Neuronal stem cell (in vitro differentiated cells): ENCODE measurements around the gene BMP8B.
"Not testable (repeated sequence)": the region's sequence is repeated elsewhere in the genome, so short reads cannot be mapped to it uniquely, and the experiment has no call there.

Source experiments
- DNase-seq: peaks from one replicate; pipeline ENCODE4 v3.0.0-alpha.2; 2013; ENCODE audit warnings: low spot score
- H2AFZ ChIP-seq: one replicate; pipeline ENCODE4 v1.6.1; 2013; ENCODE audit warnings: mild to moderate bottlenecking, low read length, inconsistent platforms
- H2AK5ac ChIP-seq: 2 replicates; pipeline ENCODE4 v1.6.1; 2013; ENCODE audit warnings: low read depth, mild to moderate bottlenecking, inconsistent platforms, low read length, moderate library complexity, mixed read lengths
- H2BK120ac ChIP-seq: 2 replicates; pipeline ENCODE4 v1.6.1; 2013; ENCODE audit warnings: low read depth, mild to moderate bottlenecking, inconsistent platforms, low read length, moderate library complexity, mixed read lengths
- H2BK12ac ChIP-seq: one replicate; pipeline ENCODE4 v1.6.1; 2013; ENCODE audit warnings: low read length, inconsistent platforms
- H2BK15ac ChIP-seq: 2 replicates; pipeline ENCODE4 v1.6.1; 2013; ENCODE audit warnings: mild to moderate bottlenecking, low read length, inconsistent platforms, mixed read lengths
- H2BK5ac ChIP-seq: one replicate; pipeline ENCODE4 v1.6.1; 2013; ENCODE audit warnings: inconsistent platforms, mild to moderate bottlenecking, low read length, moderate library complexity
- H3K14ac ChIP-seq: one replicate; pipeline ENCODE4 v1.6.1; 2013; ENCODE audit warnings: low read length, inconsistent platforms
- H3K18ac ChIP-seq: 2 replicates; pipeline ENCODE4 v1.6.1; 2013; ENCODE audit warnings: low read length, inconsistent platforms
- H3K23ac ChIP-seq: 2 replicates; pipeline ENCODE4 v1.6.1; 2013; ENCODE audit warnings: low read depth, mild to moderate bottlenecking, mixed read lengths, low read length, inconsistent platforms; ENCODE audit not compliant: poor library complexity
- H3K27ac ChIP-seq: replicated peaks from 3 replicates; pipeline ENCODE4 v1.5.1; 2013; ENCODE audit warnings: low read length, inconsistent platforms
- H3K27me3 ChIP-seq, 3 experiments: 2 replicates each; pipeline ENCODE4 v1.6.1; 2013; ENCODE audit warnings: low read length in 3 of 3, mild to moderate bottlenecking in 2 of 3, inconsistent platforms in 1 of 3, low read depth in 1 of 3, mixed read lengths in 1 of 3, moderate library complexity in 1 of 3; ENCODE audit not compliant: control insufficient read depth in 3 of 3, insufficient read depth in 3 of 3
- H3K36me3 ChIP-seq, 2 donors: replicated peaks in 1 of 2; 2 replicates each; pipeline ENCODE4 v1.6.1; 2013; ENCODE audit warnings: low read length in 2 of 2; ENCODE audit not compliant: control insufficient read depth in 2 of 2, insufficient read depth in 2 of 2
- H3K4ac ChIP-seq: 2 replicates; pipeline ENCODE4 v1.6.1; 2013; ENCODE audit warnings: inconsistent platforms, mild to moderate bottlenecking, low read length, moderate library complexity
- H3K4me1 ChIP-seq, 2 donors: 1 replicate in 1 of 2; 2 replicates in 1 of 2; pipeline ENCODE4 v1.6.1; 2013; ENCODE audit warnings: low read length in 2 of 2, low read depth in 1 of 2; ENCODE audit not compliant: control insufficient read depth in 2 of 2, insufficient read depth in 1 of 2
- H3K4me2 ChIP-seq: one replicate; pipeline ENCODE4 v1.6.1; 2013; ENCODE audit warnings: mild to moderate bottlenecking, low read length, inconsistent platforms; ENCODE audit not compliant: insufficient read depth, poor library complexity, severe bottlenecking
- H3K4me3 ChIP-seq, 2 donors: 2 replicates each; pipeline ENCODE4 v1.5.1; 2013; ENCODE audit warnings: low read length in 2 of 2, mild to moderate bottlenecking in 2 of 2, inconsistent platforms in 1 of 2, moderate library complexity in 1 of 2
- H3K79me1 ChIP-seq: one replicate; pipeline ENCODE4 v1.6.1; 2013; ENCODE audit warnings: low read depth, mild to moderate bottlenecking, inconsistent platforms, low read length, moderate library complexity
- H3K9ac ChIP-seq: one replicate; pipeline ENCODE4 v1.6.1; 2013; ENCODE audit warnings: mild to moderate bottlenecking, low read depth, low read length, inconsistent platforms; ENCODE audit not compliant: poor library complexity
- H3K9me3 ChIP-seq, 2 donors: replicated peaks in 1 of 2; 2 replicates each; pipeline versions ENCODE3 to v1.6.1; 2013; ENCODE audit warnings: low read length in 2 of 2, mild to moderate bottlenecking in 2 of 2, inconsistent platforms in 1 of 2, low read depth in 1 of 2, mixed read lengths in 1 of 2, moderate library complexity in 1 of 2; ENCODE audit not compliant: control insufficient read depth in 2 of 2, insufficient read depth in 1 of 2
- H4K8ac ChIP-seq: one replicate; pipeline ENCODE4 v1.6.1; 2013; ENCODE audit warnings: low read depth, mild to moderate bottlenecking, inconsistent platforms, low read length, moderate library complexity
- H4K91ac ChIP-seq: one replicate; pipeline ENCODE4 v1.6.1; 2013; ENCODE audit warnings: low read length, low read depth, mild to moderate bottlenecking, inconsistent platforms; ENCODE audit not compliant: poor library complexity
- WGBS, 2 donors: extraction: QIAGEN DNeasy Blood & Tissue Kit; methylation state at CpG; one replicate each; pipeline ENCODE4 v1.1.7; 2013; ENCODE audit warnings: missing lambda C conversion rate in 2 of 2, mixed read lengths in 1 of 2; ENCODE audit not compliant: insufficient read length in 2 of 2, insufficient replicate concordance in 1 of 2; ENCODE audit errors: extremely low coverage in 2 of 2; 5-methylcytosine and 5-hydroxymethylcytosine counted together

The BMP8B gene

DNA sequence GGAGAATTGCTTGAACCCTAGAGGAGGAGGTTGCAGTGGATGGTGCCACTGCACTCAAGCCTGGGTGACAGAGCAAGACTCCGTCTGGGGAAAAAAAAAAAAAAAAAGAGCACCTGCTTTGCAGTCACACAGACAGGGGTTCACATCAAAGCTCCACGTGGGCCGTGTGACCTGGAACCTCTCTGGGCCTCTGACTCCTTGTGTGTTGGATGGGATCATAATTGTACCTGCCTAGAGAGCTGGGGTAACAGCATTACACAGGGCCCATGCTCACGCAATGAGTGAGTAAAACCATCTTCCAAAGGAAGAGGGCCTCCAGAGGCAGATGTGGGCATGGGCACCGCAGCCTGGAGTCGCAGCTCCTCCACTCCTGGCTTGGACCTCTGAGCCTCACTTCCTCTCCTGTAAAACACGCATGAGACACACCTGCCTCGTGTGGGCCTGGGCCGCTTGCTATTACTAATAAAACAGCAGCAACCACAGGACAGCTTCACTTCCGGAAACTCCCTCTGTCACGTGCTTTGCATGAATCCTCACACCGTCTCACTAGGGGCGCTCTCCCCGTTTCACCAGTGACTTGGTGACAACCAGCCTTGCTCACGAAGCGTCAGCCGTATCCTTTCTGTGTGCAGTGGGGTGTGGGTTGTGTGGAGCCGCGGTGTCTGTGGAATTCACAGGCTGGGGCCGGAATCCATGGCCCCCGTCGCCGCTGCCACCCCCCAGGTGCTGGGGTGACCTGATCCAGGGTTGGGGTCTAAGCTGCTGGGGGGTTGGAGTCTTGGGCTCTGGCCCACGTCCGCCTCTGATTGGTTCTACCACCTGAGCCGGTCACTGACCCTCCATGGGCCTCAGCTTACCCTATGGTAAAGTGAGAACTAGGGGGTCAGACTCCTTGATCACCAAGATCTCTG is 10.4 kb upstream of the BMP8B start:
- H3K14ac ChIP-seq, DNase-seq: not testable (repeated sequence)

GRCh38 chr1:39795651-39796050 is 7.0 kb upstream of the BMP8B start:
- no peak overlapping the region for H3K4me2 ChIP-seq
- H3K18ac ChIP-seq = no peak overlapping the region
- H2AFZ ChIP-seq = no peak overlapping the region
- no peak overlapping the region for H4K91ac ChIP-seq
- no peak overlapping the region for H3K14ac ChIP-seq
- no peaks in the 10 kb centered on the region for H3K36me3 ChIP-seq
- H2AK5ac ChIP-seq = no peak overlapping the region
- H3K27me3 ChIP-seq = peaks cover 0 to 26% (median 0%) of the 10 kb centered on the region in 3 experiments
- H3K9me3 ChIP-seq = no peaks in the 10 kb centered on the region
- H3K79me1 ChIP-seq = no peaks in the 10 kb centered on the region
- H3K4ac ChIP-seq = no peak overlapping the region
- H3K4me1 ChIP-seq = no peaks in the 10 kb centered on the region
- no peak overlapping the region for H3K23ac ChIP-seq
- H3K27ac ChIP-seq = no peak overlapping the region
- H3K4me3 ChIP-seq = peak overlapping the region in 1 of 2 donors; percentile 22
- WGBS, 2 donors = no CpG with 5 or more reads among the region's 1 CpG
- H3K9ac ChIP-seq = no peak overlapping the region
- no peak for DNase-seq
- no peak overlapping the region for H2BK120ac ChIP-seq
- H4K8ac ChIP-seq = no peak overlapping the region
- no peak overlapping the region for H2BK15ac ChIP-seq
- no peak overlapping the region for H2BK5ac ChIP-seq
- H2BK12ac ChIP-seq = no peak overlapping the region

More for the DNA sequence above, 10.4 kb upstream of the BMP8B start:
- H3K18ac ChIP-seq = peak overlapping the region; percentile 5
- no CpG with 5 or more reads among the region's 26 CpGs for WGBS, 2 donors
- H3K4ac ChIP-seq, H2BK120ac ChIP-seq, H3K79me1 ChIP-seq, H3K27ac ChIP-seq, H3K9ac ChIP-seq, H3K27me3 ChIP-seq, H3K23ac ChIP-seq, H3K9me3 ChIP-seq, H2BK15ac ChIP-seq, H3K36me3 ChIP-seq, H3K4me1 ChIP-seq, H2BK12ac ChIP-seq, H3K4me3 ChIP-seq, H2BK5ac ChIP-seq, H4K91ac ChIP-seq, H2AK5ac ChIP-seq, H4K8ac ChIP-seq, H3K4me2 ChIP-seq: not testable (repeated sequence)
- peak overlapping the region; percentile 20 for H2AFZ ChIP-seq

DNA sequence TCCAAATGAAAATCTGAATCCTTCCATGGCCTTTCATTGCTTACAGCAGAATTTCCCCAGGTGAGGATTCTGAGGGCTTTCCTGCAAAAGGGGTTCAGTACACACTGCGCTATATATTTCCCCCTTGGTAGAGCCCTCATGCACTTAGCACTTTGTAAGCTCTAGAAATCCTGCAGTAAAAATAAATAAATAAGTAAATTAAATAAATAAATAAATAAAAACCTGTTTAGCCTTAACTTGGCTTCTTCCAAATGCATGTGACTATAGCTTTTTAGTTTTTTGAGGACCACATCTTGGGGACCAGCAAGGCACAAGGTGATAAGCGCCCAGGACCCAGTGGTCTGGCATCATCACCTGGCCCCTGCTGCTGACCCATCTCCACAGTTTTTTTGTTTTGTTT is 3.2 kb upstream of the BMP8B start:
- no peak overlapping the region for H2BK12ac ChIP-seq
- H3K14ac ChIP-seq = no peak overlapping the region
- no peak overlapping the region for H2AK5ac ChIP-seq
- H3K4me2 ChIP-seq = no peak overlapping the region
- no peak overlapping the region for H3K4me3 ChIP-seq
- H2BK15ac ChIP-seq = no peak overlapping the region
- DNase-seq = no peak
- peaks cover 22 to 56% (median 30%) of the 10 kb centered on the region in 3 experiments for H3K27me3 ChIP-seq
- H2BK5ac ChIP-seq = no peak overlapping the region
- H3K4ac ChIP-seq = no peak overlapping the region
- no peak overlapping the region for H2AFZ ChIP-seq
- no peaks in the 10 kb centered on the region for H3K9me3 ChIP-seq
- no peak overlapping the region for H3K23ac ChIP-seq
- no CpG with 5 or more reads among the region's 2 CpGs for WGBS, 2 donors
- no peak overlapping the region for H3K9ac ChIP-seq
- H4K91ac ChIP-seq = no peak overlapping the region
- no peak overlapping the region for H3K18ac ChIP-seq
- no peak overlapping the region for H2BK120ac ChIP-seq
- no peaks in the 10 kb centered on the region for H3K36me3 ChIP-seq
- no peak overlapping the region for H3K27ac ChIP-seq
- no peaks in the 10 kb centered on the region for H3K79me1 ChIP-seq
- H3K4me1 ChIP-seq = no peaks in the 10 kb centered on the region
- no peak overlapping the region for H4K8ac ChIP-seq

DNA sequence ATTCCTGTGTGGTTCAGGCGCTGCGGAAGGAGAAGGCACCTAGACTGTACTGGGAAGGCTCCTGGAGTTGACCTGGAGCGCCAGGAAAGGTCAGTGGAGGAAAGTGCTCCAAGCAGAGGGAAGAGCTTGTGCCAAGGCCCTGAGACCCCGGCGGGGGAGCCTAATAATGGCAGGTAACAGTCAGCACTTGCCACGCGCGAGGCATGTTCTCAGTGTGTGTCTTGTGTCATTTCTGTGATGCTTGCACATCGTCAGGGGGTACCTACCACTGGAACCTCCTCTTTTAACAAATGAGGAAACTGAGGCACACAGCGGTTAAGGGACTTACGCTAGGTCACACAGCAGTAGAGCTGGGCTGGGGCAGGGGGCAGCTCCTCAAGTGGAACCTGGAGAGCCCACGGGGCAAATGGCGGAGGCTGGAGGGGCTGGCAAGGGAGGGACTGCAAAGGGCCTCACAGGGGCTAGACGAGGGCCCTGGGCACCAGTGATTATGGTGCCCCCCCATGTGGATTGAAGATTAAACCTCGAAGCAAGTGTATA is 976 bp upstream of the BMP8B start:
- Histone ChIP-seq H2BK12ac (no peak overlapping the region), H3K9ac (no peak overlapping the region), H3K4me3 (peak overlapping the region in 1 of 2 donors; percentile 73), H3K14ac (no peak overlapping the region), H2AFZ (peak overlapping the region; percentile 91), H3K23ac (peak overlapping the region; percentile 85), H3K27ac (no peak overlapping the region), H3K36me3 (no peaks in the 10 kb centered on the region), H2AK5ac (no peak overlapping the region), H3K18ac (no peak overlapping the region), H2BK15ac (no peak overlapping the region), H3K4me2 (peak overlapping the region; percentile 96), H3K27me3 (peaks cover 22 to 71% (median 31%) of the 10 kb centered on the region in 3 experiments), H4K8ac (no peak overlapping the region), H3K4me1 (peaks cover 0 to 7% of the 10 kb centered on the region in 2 donors), H2BK120ac (peak overlapping the region; percentile 9), H3K4ac (no peak overlapping the region), H4K91ac (no peak overlapping the region), H2BK5ac (no peak overlapping the region), H3K79me1 (no peaks in the 10 kb centered on the region), H3K9me3 (no peaks in the 10 kb centered on the region)
- no CpG with 5 or more reads among the region's 15 CpGs for WGBS, 2 donors
- DNase-seq = no peak
